ENCODE results near the gene TMEM107. TPM values are rescaled to one million over a fixed set of nuclear protein-coding genes. Genes with fewer than 3 reads are reported as not detected.

The TMEM107 gene
- total RNA-seq, 1 donor from 2014 or later: 12.8 TPM

- Mint-ChIP-seq H3K4me1 (ENCODE audit: low read depth, unreplicated experiment) (peaks cover 7% of the 10 kb centered on the region), H3K4me3 (ENCODE audit: unreplicated experiment) (no peak overlapping the region), H3K9me3 (ENCODE audit: unreplicated experiment) (peaks cover 16% of the 10 kb centered on the region), H3K27ac (ENCODE audit: unreplicated experiment) (no peak overlapping the region), H3K36me3 (ENCODE audit: unreplicated experiment) (no peaks in the 10 kb centered on the region), H3K27me3 (ENCODE audit: unreplicated experiment) (peaks cover 8% of the 10 kb centered on the region)
- TF ChIP-seq CTCF (IDR thresholded peaks at IDR 0.05; ENCODE audit: partially characterized antibody, unreplicated experiment): no peak
- peak; percentile 92 for DNase-seq
Observed at GRCh38 chr17:8185582-8186445, 9.6 kb upstream of the TMEM107 start.

- Mint-ChIP-seq H3K36me3 (ENCODE audit: unreplicated experiment) (no peaks in the 10 kb centered on the region), H3K4me1 (ENCODE audit: low read depth, unreplicated experiment) (peaks cover 19% of the 10 kb centered on the region), H3K9me3 (ENCODE audit: unreplicated experiment) (peaks cover 18% of the 10 kb centered on the region), H3K27ac (ENCODE audit: unreplicated experiment) (peak overlapping the region; percentile 91), H3K27me3 (ENCODE audit: unreplicated experiment) (peaks cover 11% of the 10 kb centered on the region), H3K4me3 (ENCODE audit: unreplicated experiment) (peak overlapping the region; percentile 97)
- no peak for TF ChIP-seq CTCF (IDR thresholded peaks at IDR 0.05; ENCODE audit: partially characterized antibody, unreplicated experiment)
- DNase-seq: no peak
Observed at GRCh38 chr17:8176998-8177731, 985 bp upstream of the TMEM107 start.

GRCh38 chr17:8175795-8176196 lies 384 bp downstream of the TMEM107 start:
- no peak for DNase-seq
- H3K4me1 Mint-ChIP-seq (ENCODE audit: low read depth, unreplicated experiment): peaks cover 19% of the 10 kb centered on the region
- H3K4me3 Mint-ChIP-seq (ENCODE audit: unreplicated experiment): peak overlapping the region; percentile 97
- peak overlapping the region; percentile 84 for H3K27ac Mint-ChIP-seq (ENCODE audit: unreplicated experiment)
- H3K9me3 Mint-ChIP-seq (ENCODE audit: unreplicated experiment): peaks cover 14% of the 10 kb centered on the region
- peaks cover 11% of the 10 kb centered on the region for H3K27me3 Mint-ChIP-seq (ENCODE audit: unreplicated experiment)
- H3K36me3 Mint-ChIP-seq (ENCODE audit: unreplicated experiment): no peaks in the 10 kb centered on the region
- TF ChIP-seq CTCF (IDR thresholded peaks at IDR 0.05; ENCODE audit: partially characterized antibody, unreplicated experiment): no peak

GRCh38 chr17:8173871-8174322 lies 2.3 kb downstream of the TMEM107 start:
- Mint-ChIP-seq H3K27ac (ENCODE audit: unreplicated experiment) (peak overlapping the region; percentile 100), H3K9me3 (ENCODE audit: unreplicated experiment) (peaks cover 14% of the 10 kb centered on the region), H3K27me3 (ENCODE audit: unreplicated experiment) (peaks cover 11% of the 10 kb centered on the region), H3K36me3 (ENCODE audit: unreplicated experiment) (no peaks in the 10 kb centered on the region), H3K4me3 (ENCODE audit: unreplicated experiment) (peak overlapping the region; percentile 93), H3K4me1 (ENCODE audit: low read depth, unreplicated experiment) (peaks cover 19% of the 10 kb centered on the region)
- TF ChIP-seq CTCF (IDR thresholded peaks at IDR 0.05; ENCODE audit: partially characterized antibody, unreplicated experiment): no peak
- DNase-seq: no peak

Data from glutamatergic neuron (in vitro differentiated cells).